ENCODE data around the gene KCNS1. TPM values are rescaled to one million over a fixed set of nuclear protein-coding genes. Genes with fewer than 3 reads are reported as not detected.

Gene KCNS1
- total RNA-seq, 2 experiments from 2014 or later = 0.05 to 0.11 TPM

GRCh38 chr20:45047581-45048119 is 53.3 kb downstream of the KCNS1 start:
- Mint-ChIP-seq H3K27me3 (ENCODE audit: low read depth) (no peaks in the 10 kb centered on the region), H3K4me1 (ENCODE audit: low read depth) (peaks cover 56% of the 10 kb centered on the region), H3K9me3 (ENCODE audit: insufficient read depth) (no peaks in the 10 kb centered on the region), H3K4me3 (no peak overlapping the region), H3K36me3 (ENCODE audit: low read depth) (peaks cover 55% of the 10 kb centered on the region), H3K27ac (no peak overlapping the region)
- no peak for DNase-seq
- POLR2A ChIA-PET = no interaction called here
- ATAC-seq = no peak
- CTCF ChIA-PET = interaction anchor here (1.7 to 24.9 kb wide), 2 partner anchors 8 to 50 kb away, joined by 5 to 489 read pairs; partner anchors contain the start of gene KCNS1

GRCh38 chr20:45044601-45045000 is 56.3 kb downstream of the KCNS1 start:
- Mint-ChIP-seq H3K4me3 (no peak overlapping the region), H3K27ac (no peak overlapping the region), H3K27me3 (ENCODE audit: low read depth) (no peaks in the 10 kb centered on the region), H3K36me3 (ENCODE audit: low read depth) (peaks cover 65% of the 10 kb centered on the region), H3K4me1 (ENCODE audit: low read depth) (peaks cover 55% of the 10 kb centered on the region), H3K9me3 (ENCODE audit: insufficient read depth) (no peaks in the 10 kb centered on the region)
- ChIA-PET POLR2A (interaction anchor here (1.1 to 1.5 kb wide), 3 partner anchors 49 to 79 kb away, joined by 4 to 5 read pairs (median 4); no protein-coding TSS in a partner anchor), CTCF (interaction anchor here (0.7 to 24.9 kb wide), 50 partner anchors 9 to 392 kb away, joined by 3 to 489 read pairs (median 6); partner anchors contain the start of genes KCNS1, MATN4, PABPC1L and SYS1)
- ATAC-seq (no peak), DNase-seq (no peak)

- peaks cover 64% of the 10 kb centered on the region for H3K36me3 Mint-ChIP-seq (ENCODE audit: low read depth)
- ChIA-PET CTCF (interaction anchor here (0.6 to 24.9 kb wide), 56 partner anchors 9 to 393 kb away, joined by 3 to 489 read pairs (median 6); partner anchors contain the start of genes KCNS1, MATN4, PABPC1L and STK4), POLR2A (interaction anchor here (1.1 to 1.5 kb wide), 4 partner anchors 39 to 79 kb away, joined by 3 to 5 read pairs (median 4); no protein-coding TSS in a partner anchor)
- peak overlapping the region; percentile 62 for H3K27ac Mint-ChIP-seq
- DNase-seq = peak; percentile 67
- no peaks in the 10 kb centered on the region for H3K27me3 Mint-ChIP-seq (ENCODE audit: low read depth)
- ATAC-seq = peak; percentile 83
- H3K4me1 Mint-ChIP-seq (ENCODE audit: low read depth) = peaks cover 51% of the 10 kb centered on the region
- no peaks in the 10 kb centered on the region for H3K9me3 Mint-ChIP-seq (ENCODE audit: insufficient read depth)
- H3K4me3 Mint-ChIP-seq = no peak overlapping the region
These were observed 56.8 kb downstream of the KCNS1 start for GRCh38 chr20:45044084-45044573.

- peaks cover 58% of the 10 kb centered on the region for H3K36me3 Mint-ChIP-seq (ENCODE audit: low read depth)
- DNase-seq = no peak
- ChIA-PET CTCF (interaction anchor here (0.9 to 24.9 kb wide), 23 partner anchors 8 to 276 kb away, joined by 4 to 489 read pairs (median 11); partner anchors contain the start of gene KCNS1), POLR2A (interaction anchor here (1.2 to 1.5 kb wide), 2 partner anchors 40 to 51 kb away, joined by 3 to 4 read pairs; no protein-coding TSS in a partner anchor)
- H3K9me3 Mint-ChIP-seq (ENCODE audit: insufficient read depth) = no peaks in the 10 kb centered on the region
- peak overlapping the region; percentile 8 for H3K27ac Mint-ChIP-seq
- H3K4me3 Mint-ChIP-seq = no peak overlapping the region
- no peak for ATAC-seq
- no peaks in the 10 kb centered on the region for H3K27me3 Mint-ChIP-seq (ENCODE audit: low read depth)
- peaks cover 44% of the 10 kb centered on the region for H3K4me1 Mint-ChIP-seq (ENCODE audit: low read depth)
These were observed 57.9 kb downstream of the KCNS1 start for GRCh38 chr20:45042978-45043377.

Other genes with a start within 250 kb of the KCNS1 start
- 100 to 1,000 TPM; 228 to 235 TPM for gene YWHAB, start 215.4 kb downstream of the KCNS1 start, total RNA-seq
- gene PABPC1L, start 191.1 kb downstream of the KCNS1 start, total RNA-seq = 100 to 1,000 TPM in 1 of 2 experiments, 10 to 100 TPM in 1; 90.0 to 103 TPM
- 10 to 100 TPM; 20.2 to 20.3 TPM for gene TOMM34, start 140.7 kb downstream of the KCNS1 start, total RNA-seq
- 100 to 1,000 TPM; 159 to 164 TPM for gene STK4, start 134.6 kb downstream of the KCNS1 start, total RNA-seq
- not detected for gene WFDC5, start 14.0 kb upstream of the KCNS1 start, total RNA-seq
- not detected for gene WFDC12, start 23.3 kb upstream of the KCNS1 start, total RNA-seq
- not detected for gene PI3, start 73.8 kb upstream of the KCNS1 start, total RNA-seq
- gene SEMG1, start 105.9 kb upstream of the KCNS1 start, total RNA-seq = not detected
- not detected for gene SEMG2, start 120.2 kb upstream of the KCNS1 start, total RNA-seq
- not detected for gene SLPI, start 153.4 kb upstream of the KCNS1 start, total RNA-seq
- not detected for gene RBPJL, start 205.7 kb upstream of the KCNS1 start, total RNA-seq
- under 1 TPM in 1 of 2 experiments, not detected in 1; 0.39 TPM for gene MATN4, start 207.2 kb upstream of the KCNS1 start, total RNA-seq
- gene SDC4, start 247.3 kb upstream of the KCNS1 start, total RNA-seq = 1 to 10 TPM; 6.6 to 6.7 TPM